GM12892 (cell line): ENCODE data around the gene VSIG1.

Source experiments
- POLR2A ChIP-seq: IDR thresholded peaks from 2 replicates; pipeline ENCODE4 v1.6.1; 2011; ENCODE audit warnings: low read depth, low read length, control low read depth
- TAF1 ChIP-seq: IDR thresholded peaks from 2 replicates; pipeline ENCODE4 v1.6.1; 2011; ENCODE audit warnings: low read depth, mild to moderate bottlenecking, control low read depth, low read length, borderline replicate concordance

- TF ChIP-seq POLR2A, result no peak
- TF ChIP-seq TAF1, result no peak
Observed at GRCh38 chrX:108091878-108092291, 47.0 kb downstream of the VSIG1 start.
